ENCODE data around the gene CD109. TPM values are rescaled to one million over a fixed set of nuclear protein-coding genes. Genes with fewer than 3 reads are reported as not detected.

CD109 gene
- 1 to 10 TPM; 2.2 to 4.3 TPM for total RNA-seq
- long read RNA-seq, partial matches to known transcripts = 0 of 1 reads
- long read RNA-seq, other reads (novel, unspliced or antisense) = 1 of 1 reads

GRCh38 chr6:73695619-73696421 lies at the start of gene CD109:
TSS of gene CD109 (plus strand) at chr6:73696203. CDS start at chr6:73696216, 13 bp downstream.
- intact Hi-C loops (cut with DNase I, micrococcal nuclease) = no loop called here
- ATAC-seq (peak; percentile 52), DNase-seq (peak in 1 of 2 donors; percentile 32)

DNA sequence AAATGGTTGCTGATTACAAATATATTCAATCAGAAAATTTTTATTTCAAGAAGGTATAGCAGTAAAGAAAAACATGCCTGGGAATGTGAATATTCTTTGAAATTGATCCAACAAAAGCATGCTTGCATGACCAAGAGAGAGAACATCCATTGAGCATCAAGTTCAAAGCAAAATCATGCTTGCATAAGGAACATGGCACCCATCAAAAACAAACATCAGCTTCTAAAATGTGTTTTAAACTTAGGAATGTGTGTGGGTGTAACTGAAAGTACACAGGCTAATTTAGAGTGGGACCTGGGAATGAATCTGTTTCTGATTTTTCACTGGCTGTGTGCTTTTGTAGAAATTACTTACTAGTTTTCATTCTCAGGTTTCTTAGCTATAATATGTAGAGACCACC lies 47.8 kb upstream of the CD109 start:
- no peak for ATAC-seq
- no peak for DNase-seq
- intact Hi-C loops (cut with DNase I, micrococcal nuclease) = no loop called here

DNA sequence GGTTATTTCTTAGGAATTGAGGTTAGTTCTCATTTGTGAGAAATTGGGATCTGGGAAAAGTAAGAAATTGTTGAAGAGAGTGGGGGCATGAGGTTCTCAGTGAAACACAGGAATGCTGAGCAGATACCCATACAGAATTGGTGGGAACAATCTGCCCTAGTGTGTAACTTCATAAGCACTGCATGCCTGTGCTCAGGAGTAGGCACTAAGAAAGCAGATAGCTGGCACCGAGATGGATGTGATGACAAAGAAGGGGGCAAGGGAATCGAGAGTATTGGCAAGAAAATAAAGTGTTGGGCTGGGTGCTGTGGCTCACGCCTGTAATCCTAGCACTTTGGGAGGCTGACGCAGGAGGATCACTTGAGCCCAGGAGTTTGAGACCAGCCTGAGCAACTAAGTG lies 46.2 kb upstream of the CD109 start:
- ATAC-seq (no peak), DNase-seq (no peak)
- intact Hi-C loops (cut with DNase I, micrococcal nuclease) = no loop called here

DNA sequence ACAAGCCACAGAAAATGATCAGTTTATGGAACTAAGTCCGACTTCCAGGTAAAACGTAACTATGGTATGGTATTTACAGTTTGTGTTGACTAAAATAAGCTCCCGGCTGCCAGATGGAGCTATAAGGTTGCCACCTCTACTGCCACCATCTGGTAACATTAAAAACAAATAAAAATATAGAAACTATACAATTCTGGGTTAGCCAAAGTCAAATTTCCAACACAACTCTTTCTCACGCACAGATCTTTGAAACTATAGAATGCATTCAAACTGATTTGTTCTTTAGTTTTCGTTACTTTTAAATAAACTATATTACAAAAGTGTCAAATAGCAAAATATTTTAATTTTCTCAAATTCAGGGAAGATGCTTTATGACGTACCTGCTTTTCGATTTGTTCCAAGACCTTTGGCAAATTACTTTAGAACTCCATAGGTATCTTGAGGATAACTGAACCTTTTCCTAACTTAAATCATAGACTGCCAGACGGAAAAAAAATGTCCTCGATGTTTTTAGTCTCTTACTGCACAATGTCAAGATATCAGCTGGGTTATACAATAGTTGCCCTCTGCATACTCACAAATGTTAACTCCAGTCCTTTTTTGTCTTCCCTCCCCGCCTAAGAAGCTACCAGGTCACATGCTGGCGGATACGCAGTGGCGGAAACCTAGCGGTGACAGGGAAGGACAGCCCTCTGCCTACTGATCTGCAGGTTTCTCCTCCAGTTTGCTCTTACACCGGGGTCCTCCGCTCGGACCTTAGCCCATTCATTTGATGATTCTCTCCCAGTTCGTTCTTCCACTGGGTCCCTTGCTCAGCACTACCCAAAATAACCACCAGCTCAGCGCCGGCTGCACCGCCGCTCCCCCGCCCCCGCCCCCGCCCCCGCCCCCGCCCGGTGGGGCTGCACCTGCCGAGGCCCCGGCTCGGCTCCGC lies 43.1 kb upstream of the CD109 start:
- intact Hi-C loops (cut with DNase I, micrococcal nuclease) = no loop called here
- ATAC-seq (peak; percentile 48), DNase-seq (peak; percentile 74 to 81)

DNA sequence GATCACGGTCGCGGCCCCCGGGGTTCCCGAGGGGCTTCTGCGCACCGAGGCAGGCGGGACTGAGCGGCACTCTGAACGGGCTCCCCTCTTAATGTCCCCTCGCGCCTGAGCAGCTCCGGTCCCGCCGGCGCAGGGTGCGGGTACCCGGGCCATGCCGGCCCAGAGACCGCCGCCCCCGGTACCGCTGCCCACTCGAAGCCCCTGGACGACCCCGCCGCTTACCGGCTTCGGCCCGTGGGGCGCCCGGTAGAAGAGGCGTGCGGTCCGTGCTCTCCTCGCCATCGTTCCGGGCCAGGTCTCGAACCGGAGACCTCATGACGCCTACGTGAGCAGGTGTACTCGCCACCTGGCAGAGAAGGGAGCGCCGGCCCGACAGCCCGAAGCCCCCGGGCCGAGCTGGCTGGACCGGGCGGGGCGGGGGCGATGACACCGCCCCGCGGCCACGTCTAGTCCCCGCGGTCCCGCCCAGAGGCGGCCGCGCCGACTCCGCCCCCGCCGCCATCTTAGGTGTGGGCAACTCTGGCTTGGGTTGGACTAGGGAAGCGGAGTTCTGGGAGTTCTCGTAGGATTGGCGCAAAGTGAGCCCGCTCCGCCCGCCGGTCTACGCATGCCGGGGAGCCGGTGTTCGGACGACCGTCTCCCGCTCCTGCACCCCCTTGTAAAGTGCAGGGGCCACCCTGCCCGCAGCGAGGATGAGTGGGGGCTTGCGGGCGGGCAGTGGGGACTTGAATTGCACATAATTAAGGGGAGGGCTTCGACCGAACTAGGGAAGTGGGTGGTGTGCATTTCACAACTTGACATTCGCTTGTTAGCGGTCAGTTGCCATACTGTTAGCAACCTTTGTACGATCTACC lies 42.2 kb upstream of the CD109 start, which contains the start of gene SLC17A5:
Gene SLC17A5 (minus strand): TSS at position 422 of the 854 bp plus-strand sequence. CDS start 106 bp downstream, at position 316.
- peak; percentile 92 for ATAC-seq
- intact Hi-C loops (cut with DNase I, micrococcal nuclease) = no loop called here
- peak; percentile 95 for DNase-seq

- intact Hi-C loops (cut with DNase I, micrococcal nuclease) = no loop called here
- DNase-seq = no peak
- ATAC-seq = no peak
These were observed 40.6 kb upstream of the CD109 start for GRCh38 chr6:73655341-73655917.

DNA sequence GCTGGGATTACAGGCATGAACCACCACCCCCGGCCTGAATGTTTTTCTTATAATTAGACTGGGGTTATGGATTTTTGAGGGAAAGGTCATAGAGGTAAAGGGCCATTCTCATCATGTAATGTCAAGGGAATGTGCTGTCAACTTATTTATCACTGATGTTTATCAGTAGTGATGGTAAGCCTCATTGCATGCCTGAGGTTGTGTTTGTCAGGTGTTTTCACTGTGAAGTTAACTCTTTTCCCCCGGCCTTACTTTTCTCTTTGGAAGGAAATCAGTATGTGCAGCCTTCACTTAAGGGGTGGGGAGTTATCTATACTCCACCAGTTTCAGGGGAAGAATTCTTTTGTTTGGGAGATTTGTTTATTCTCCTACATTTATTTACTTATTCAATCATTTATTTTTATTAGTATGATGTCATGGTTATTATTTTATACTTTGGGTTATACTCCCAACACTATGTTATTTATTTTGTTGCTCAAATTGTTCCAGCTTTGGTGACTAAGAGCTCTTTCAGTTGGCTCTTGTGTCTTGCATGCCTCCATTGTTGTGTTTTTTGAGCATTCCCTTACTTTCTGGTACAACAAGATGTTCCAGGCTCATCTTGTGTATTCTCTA lies 39.4 kb upstream of the CD109 start:
- DNase-seq (no peak), ATAC-seq (no peak)
- intact Hi-C loops (cut with DNase I, micrococcal nuclease) = no loop called here

DNA sequence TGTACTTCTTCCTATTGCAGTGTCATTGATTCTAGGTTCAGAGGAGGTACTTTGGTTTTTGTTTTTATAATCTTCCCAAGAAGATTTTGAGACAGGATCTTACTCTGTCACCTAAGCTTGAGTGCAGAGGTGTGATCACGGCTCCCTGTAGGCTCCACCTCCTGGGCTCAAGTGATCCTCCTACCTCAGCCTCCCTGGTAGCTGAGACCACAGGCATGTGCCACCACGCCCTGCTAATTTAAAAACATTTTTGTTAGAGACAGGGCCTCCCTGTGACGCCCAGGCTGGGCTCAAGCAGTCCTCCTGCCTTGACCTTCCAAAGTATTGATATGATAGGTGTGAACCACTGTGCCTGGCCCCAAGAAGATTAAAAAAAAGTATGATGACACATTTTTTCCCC lies 38.8 kb upstream of the CD109 start:
- no peak for ATAC-seq
- intact Hi-C loops (cut with DNase I, micrococcal nuclease) = no loop called here

DNA sequence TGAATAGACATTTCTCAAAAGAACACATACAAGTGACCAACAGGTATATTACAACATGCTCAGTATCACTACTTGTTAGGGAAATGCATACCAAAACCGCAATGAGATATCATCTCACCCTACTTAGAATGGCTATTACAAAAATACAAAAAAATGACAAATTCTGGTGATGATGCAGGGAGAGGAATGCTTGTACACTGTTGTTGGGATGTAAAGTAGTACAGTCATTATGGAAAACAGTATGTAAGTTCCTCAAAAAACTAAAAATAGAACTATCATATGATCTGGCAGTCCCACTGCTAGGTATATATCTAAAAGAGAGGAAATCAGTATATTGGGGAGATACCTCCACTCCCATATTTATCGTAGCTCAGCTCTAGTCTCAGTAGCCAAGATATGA lies 31.3 kb upstream of the CD109 start:
- no peak for DNase-seq
- no peak for ATAC-seq
- intact Hi-C loops (cut with DNase I, micrococcal nuclease) = no loop called here

More for the DNA sequence above, 38.8 kb upstream of the CD109 start:
- no peak for DNase-seq

DNA sequence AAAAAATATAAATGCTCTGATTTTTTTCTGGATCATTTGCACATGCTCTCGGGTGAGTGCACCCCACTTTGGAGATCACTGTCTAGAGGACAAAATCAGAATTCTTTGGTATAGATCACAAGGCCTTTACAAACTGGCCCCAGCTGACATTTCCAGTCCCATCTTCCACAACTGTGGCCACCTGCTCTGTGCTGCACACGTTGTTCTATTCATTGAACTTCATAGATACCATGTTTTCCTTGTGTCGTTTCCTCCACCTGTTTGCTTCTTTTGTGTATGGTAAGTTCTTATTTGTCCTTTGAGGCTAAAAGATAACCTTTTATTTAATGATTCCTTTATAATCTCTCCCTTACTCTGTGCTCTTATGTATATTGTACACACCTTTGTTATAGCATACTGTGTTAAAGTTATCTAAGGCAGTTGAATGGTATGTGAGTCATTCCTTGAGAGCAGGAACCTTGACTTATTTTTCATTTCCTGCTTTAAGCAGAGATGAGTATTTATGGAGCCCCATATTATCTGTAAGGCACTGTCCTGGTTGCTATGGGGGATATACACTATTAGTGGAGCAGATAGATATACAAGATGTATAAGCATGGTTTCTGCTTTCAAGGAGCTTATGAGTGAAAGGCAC lies 30.2 kb upstream of the CD109 start:
- DNase-seq = peak; percentile 20 to 37
- peak; percentile 95 for ATAC-seq
- intact Hi-C loops (cut with DNase I, micrococcal nuclease) = no loop called here

DNA sequence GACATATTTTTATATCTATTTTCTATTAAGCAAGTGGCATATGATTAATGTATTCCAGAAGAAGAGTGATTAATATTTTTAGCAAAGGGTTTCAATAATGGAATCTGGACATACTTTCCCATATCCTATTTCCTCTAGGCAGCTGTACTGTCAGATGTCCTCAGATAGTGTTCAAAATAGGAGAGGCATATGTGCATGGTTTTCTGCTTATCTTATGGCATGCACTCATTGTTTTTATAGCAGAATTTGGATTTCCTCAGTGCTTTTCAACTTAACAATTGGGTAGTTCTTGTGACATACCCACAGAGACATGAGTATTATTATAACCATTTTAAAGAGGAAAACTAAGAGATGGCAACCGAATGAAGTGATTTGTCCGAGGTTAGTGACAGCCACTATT lies 29.6 kb upstream of the CD109 start:
- no peak for DNase-seq
- peak; percentile 39 for ATAC-seq
- intact Hi-C loops (cut with DNase I, micrococcal nuclease) = no loop called here

GRCh38 chr6:73667798-73668197 lies 28.2 kb upstream of the CD109 start:
- no peak for ATAC-seq
- intact Hi-C loops (cut with DNase I, micrococcal nuclease) = no loop called here
- DNase-seq = no peak

DNA sequence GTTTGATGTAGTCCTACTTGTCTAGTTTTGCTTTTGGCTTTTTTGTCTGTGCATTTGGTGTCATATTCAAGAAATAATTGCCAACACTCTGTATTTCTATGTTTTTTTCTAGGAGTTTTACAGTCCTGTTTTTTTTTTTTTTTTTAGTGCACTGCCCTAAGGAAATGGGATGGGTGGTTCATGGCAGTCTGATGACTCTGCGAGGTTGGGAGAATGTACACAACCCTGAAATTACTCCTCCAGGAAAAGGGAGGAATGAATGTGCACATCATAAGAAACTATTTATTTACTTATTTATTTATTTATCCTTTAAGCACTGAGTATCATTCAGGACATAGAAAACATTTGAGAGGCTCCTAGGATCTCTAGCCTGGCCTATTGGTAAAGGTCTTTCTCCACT lies 27.0 kb upstream of the CD109 start:
- intact Hi-C loops (cut with DNase I, micrococcal nuclease) = no loop called here
- peak; percentile 64 for ATAC-seq
- no peak for DNase-seq

DNA sequence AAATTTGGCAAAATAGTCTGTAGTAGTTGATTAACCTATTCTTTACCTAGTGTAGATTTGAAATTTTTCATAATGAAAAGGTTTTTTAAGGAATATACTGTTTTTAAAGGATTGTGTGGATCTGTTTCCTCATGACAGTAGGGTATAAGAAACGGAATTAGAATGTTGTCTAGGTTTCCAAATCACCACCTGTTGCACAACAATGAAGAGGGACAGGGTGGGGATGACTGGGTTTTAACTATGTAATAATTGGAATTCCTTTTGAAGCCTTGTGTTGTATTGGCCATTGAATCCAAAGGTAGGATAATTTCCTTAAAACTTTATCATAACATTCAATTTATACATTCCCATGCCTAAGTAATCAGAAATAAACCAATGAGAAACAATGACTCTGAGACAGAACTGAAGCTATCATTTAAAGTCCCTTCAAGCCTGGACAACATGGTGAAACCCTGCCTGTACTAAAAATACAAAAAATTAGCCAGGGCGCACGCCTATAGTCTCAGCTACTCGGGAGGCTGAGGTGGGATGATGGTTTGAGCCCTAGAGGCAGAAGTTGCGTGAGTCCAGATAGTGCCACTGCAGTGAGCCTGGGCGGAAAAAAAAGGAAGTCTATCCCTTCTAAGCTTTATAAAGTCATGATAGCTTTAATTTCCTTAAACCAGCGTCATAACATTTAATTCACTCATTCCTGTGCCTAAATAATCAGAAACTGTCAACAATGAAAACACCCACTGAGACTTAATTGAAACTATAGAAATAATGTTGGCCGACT lies 23.9 kb upstream of the CD109 start:
- no peak for DNase-seq
- intact Hi-C loops (cut with DNase I, micrococcal nuclease) = loop anchor here in 1 of 2 donors (10.0 kb wide), 1 partner anchor 63 kb away; no protein-coding TSS in a partner anchor
- no peak for ATAC-seq

GRCh38 chr6:73675466-73676098 lies 20.4 kb upstream of the CD109 start:
- DNase-seq = peak; percentile 49 to 76
- intact Hi-C loops (cut with DNase I, micrococcal nuclease) = loop anchor here (2.0 to 10.0 kb wide), 3 partner anchors 57 to 1537 kb away; no protein-coding TSS in a partner anchor
- peak; percentile 88 for ATAC-seq

GRCh38 chr6:73679009-73679408 lies 17.0 kb upstream of the CD109 start:
- DNase-seq = no peak
- no peak for ATAC-seq
- intact Hi-C loops (cut with DNase I, micrococcal nuclease) = loop anchor here (5.0 to 10.0 kb wide), 2 partner anchors 56 to 1533 kb away; no protein-coding TSS in a partner anchor
